ENCODE data around the gene SP2. TPM values are rescaled to one million over a fixed set of nuclear protein-coding genes. Genes with fewer than 3 reads are reported as not detected.
A peak's percentile ranks its signal among the peaks of the same experiment; 100 is the strongest.

The SP2 gene
- total and polyA plus RNA-seq, 4 donors = 4.9 to 19.9 (median 11.1) TPM

- Histone ChIP-seq H3K9me3 (ENCODE audit: control insufficient read depth in 4 of 4, insufficient read depth in 3 of 4, low read length in 3 of 4) (no peaks in the 10 kb centered on the region), H3K4me3 (peak overlapping the region; percentile 76), H3K9ac (ENCODE audit: insufficient read depth in 1 of 2, low read length in 2 of 2) (peak overlapping the region; percentile 27 to 50), H3K27me3 (ENCODE audit: control insufficient read depth in 3 of 3, insufficient read depth in 3 of 3, low read length in 2 of 3) (no peaks in the 10 kb centered on the region), H3K36me3 (ENCODE audit: control insufficient read depth in 4 of 4, insufficient read depth in 4 of 4, low read length in 4 of 4) (peaks cover 0 to 9% (median 0%) of the 10 kb centered on the region in 4 donors), H3K4me1 (ENCODE audit: control insufficient read depth in 5 of 5, insufficient read depth in 5 of 5, low read length in 5 of 5) (peaks cover 3 to 12% (median 8%) of the 10 kb centered on the region in 5 donors), H3K27ac (ENCODE audit: low read depth in 1 of 2, low read length in 1 of 2) (peak overlapping the region in 1 of 2 donors; percentile 67)
- ATAC-seq (ENCODE audit: insufficient read depth, low FRiP score) (no peak), DNase-seq (no peak)
- 6 to 10% methylated on average over 5 of the region's 5 CpGs for WGBS, 2 donors
- no peak for TF ChIP-seq CTCF (IDR thresholded peaks at IDR 0.05; ENCODE audit: control extremely low read depth, extremely low read depth)
Measured at GRCh38 chr17:47942096-47942510, 46.1 kb downstream of the SP2 start.

- no peak for ATAC-seq (ENCODE audit: insufficient read depth, low FRiP score)
- H3K4me1 ChIP-seq (ENCODE audit: control insufficient read depth in 5 of 5, insufficient read depth in 5 of 5, low read length in 5 of 5) = peaks cover 3 to 12% (median 8%) of the 10 kb centered on the region in 5 donors
- H3K36me3 ChIP-seq (ENCODE audit: control insufficient read depth in 4 of 4, insufficient read depth in 4 of 4, low read length in 4 of 4) = peaks cover 0 to 9% (median 0%) of the 10 kb centered on the region in 4 donors
- no peaks in the 10 kb centered on the region for H3K9me3 ChIP-seq (ENCODE audit: control insufficient read depth in 4 of 4, insufficient read depth in 3 of 4, low read length in 3 of 4)
- H3K27me3 ChIP-seq (ENCODE audit: control insufficient read depth in 3 of 3, insufficient read depth in 3 of 3, low read length in 2 of 3) = no peaks in the 10 kb centered on the region
- no peak overlapping the region for H3K27ac ChIP-seq (ENCODE audit: low read depth in 1 of 2, low read length in 1 of 2)
- 75 to 77% methylated on average over 6 of the region's 6 CpGs for WGBS, 2 donors
- no peak overlapping the region for H3K9ac ChIP-seq (ENCODE audit: insufficient read depth in 1 of 2, low read length in 2 of 2)
- H3K4me3 ChIP-seq = no peak overlapping the region
- no peak for TF ChIP-seq CTCF (IDR thresholded peaks at IDR 0.05; ENCODE audit: control extremely low read depth, extremely low read depth)
- no peak for DNase-seq
Measured at GRCh38 chr17:47942568-47942967, 46.5 kb downstream of the SP2 start.

GRCh38 chr17:47945080-47945479 lies 49.0 kb downstream of the SP2 start:
- no peak for TF ChIP-seq CTCF (IDR thresholded peaks at IDR 0.05; ENCODE audit: control extremely low read depth, extremely low read depth)
- H3K9ac ChIP-seq (ENCODE audit: insufficient read depth in 1 of 2, low read length in 2 of 2) = no peak overlapping the region
- DNase-seq = no peak
- H3K4me3 ChIP-seq = no peak overlapping the region
- no peaks in the 10 kb centered on the region for H3K9me3 ChIP-seq (ENCODE audit: control insufficient read depth in 4 of 4, insufficient read depth in 3 of 4, low read length in 3 of 4)
- peaks cover 3 to 23% (median 17%) of the 10 kb centered on the region in 5 donors for H3K4me1 ChIP-seq (ENCODE audit: control insufficient read depth in 5 of 5, insufficient read depth in 5 of 5, low read length in 5 of 5)
- peaks cover 0 to 13% (median 0%) of the 10 kb centered on the region in 4 donors for H3K36me3 ChIP-seq (ENCODE audit: control insufficient read depth in 4 of 4, insufficient read depth in 4 of 4, low read length in 4 of 4)
- no peak for ATAC-seq (ENCODE audit: insufficient read depth, low FRiP score)
- 69 to 74% methylated on average over 8 of the region's 8 CpGs for WGBS, 2 donors
- H3K27me3 ChIP-seq (ENCODE audit: control insufficient read depth in 3 of 3, insufficient read depth in 3 of 3, low read length in 2 of 3) = no peaks in the 10 kb centered on the region
- H3K27ac ChIP-seq (ENCODE audit: low read depth in 1 of 2, low read length in 1 of 2) = peak overlapping the region in 1 of 2 donors; percentile 4

Data from lung (tissue), 12 donors.